ENCODE results near the gene STX16.

DNA sequence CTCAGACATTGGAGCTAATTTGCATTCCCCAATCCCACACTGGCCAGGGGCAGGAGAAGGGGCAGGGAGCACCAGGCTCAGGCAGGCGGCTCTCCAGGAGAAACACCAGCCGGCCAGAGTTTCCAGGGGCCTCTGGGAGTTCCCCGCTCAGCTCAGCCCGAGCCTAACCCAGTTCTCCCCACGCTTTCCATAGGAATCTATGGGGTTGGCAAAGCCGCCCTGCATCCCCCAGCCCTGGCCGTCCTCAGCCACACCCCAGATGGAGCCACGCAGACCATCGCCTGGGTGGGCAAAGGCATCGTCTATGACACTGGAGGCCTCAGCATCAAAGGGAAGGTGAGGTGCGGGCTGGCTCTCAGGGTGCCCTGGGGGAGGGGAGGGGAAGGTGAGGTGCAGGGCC, 49.7 kb downstream of the STX16 start:
- TF ChIP-seq YY1 (IDR thresholded peaks at IDR 0.05; ENCODE audit: borderline replicate concordance in 1 of 3, control insufficient read depth in 1 of 3, extremely low read depth in 1 of 3, insufficient read depth in 3 of 3, insufficient read length in 1 of 3, insufficient replicate concordance in 2 of 3, low read depth in 1 of 3, low read length in 2 of 3), result no peak
- TF ChIP-seq, protein P1, sequence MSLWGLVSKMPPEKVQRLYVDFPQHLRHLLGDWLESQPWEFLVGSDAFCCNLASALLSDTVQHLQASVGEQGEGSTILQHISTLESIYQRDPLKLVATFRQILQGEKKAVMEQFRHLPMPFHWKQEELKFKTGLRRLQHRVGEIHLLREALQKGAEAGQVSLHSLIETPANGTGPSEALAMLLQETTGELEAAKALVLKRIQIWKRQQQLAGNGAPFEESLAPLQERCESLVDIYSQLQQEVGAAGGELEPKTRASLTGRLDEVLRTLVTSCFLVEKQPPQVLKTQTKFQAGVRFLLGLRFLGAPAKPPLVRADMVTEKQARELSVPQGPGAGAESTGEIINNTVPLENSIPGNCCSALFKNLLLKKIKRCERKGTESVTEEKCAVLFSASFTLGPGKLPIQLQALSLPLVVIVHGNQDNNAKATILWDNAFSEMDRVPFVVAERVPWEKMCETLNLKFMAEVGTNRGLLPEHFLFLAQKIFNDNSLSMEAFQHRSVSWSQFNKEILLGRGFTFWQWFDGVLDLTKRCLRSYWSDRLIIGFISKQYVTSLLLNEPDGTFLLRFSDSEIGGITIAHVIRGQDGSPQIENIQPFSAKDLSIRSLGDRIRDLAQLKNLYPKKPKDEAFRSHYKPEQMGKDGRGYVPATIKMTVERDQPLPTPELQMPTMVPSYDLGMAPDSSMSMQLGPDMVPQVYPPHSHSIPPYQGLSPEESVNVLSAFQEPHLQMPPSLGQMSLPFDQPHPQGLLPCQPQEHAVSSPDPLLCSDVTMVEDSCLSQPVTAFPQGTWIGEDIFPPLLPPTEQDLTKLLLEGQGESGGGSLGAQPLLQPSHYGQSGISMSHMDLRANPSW (CRISPR knock-in tag; IDR thresholded peaks at IDR 0.05), result no peak
- no peak for TF ChIP-seq TARDBP (IDR thresholded peaks at IDR 0.05)
- no peak for TF ChIP-seq ZNF589 (CRISPR knock-in tag; IDR thresholded peaks at IDR 0.05; ENCODE audit: low read depth)
- TF ChIP-seq, protein P2, sequence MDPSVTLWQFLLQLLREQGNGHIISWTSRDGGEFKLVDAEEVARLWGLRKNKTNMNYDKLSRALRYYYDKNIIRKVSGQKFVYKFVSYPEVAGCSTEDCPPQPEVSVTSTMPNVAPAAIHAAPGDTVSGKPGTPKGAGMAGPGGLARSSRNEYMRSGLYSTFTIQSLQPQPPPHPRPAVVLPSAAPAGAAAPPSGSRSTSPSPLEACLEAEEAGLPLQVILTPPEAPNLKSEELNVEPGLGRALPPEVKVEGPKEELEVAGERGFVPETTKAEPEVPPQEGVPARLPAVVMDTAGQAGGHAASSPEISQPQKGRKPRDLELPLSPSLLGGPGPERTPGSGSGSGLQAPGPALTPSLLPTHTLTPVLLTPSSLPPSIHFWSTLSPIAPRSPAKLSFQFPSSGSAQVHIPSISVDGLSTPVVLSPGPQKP (CRISPR knock-in tag; IDR thresholded peaks at IDR 0.05), result no peak
